HG03060 (cell line): Measurements from ENCODE around the gene SCN11A.
A peak's percentile ranks its signal among the peaks of the same experiment; 100 is the strongest.
"Not testable (repeated sequence)": the region's sequence is repeated elsewhere in the genome, so short reads cannot be mapped to it uniquely, and the experiment has no call there.

ENCODE experiments used
- ATAC-seq: cut with Tn5 transposase; IDR thresholded peaks from one replicate; pipeline ENCODE4 v1.9.1; 2021; ENCODE audit warnings: low read depth, moderate number of reproducible peaks; ENCODE audit not compliant: unreplicated experiment

The SCN11A gene

GRCh38 chr3:39067286-39067685 is 15.5 kb upstream of the SCN11A start:
- ATAC-seq, result no peak

DNA sequence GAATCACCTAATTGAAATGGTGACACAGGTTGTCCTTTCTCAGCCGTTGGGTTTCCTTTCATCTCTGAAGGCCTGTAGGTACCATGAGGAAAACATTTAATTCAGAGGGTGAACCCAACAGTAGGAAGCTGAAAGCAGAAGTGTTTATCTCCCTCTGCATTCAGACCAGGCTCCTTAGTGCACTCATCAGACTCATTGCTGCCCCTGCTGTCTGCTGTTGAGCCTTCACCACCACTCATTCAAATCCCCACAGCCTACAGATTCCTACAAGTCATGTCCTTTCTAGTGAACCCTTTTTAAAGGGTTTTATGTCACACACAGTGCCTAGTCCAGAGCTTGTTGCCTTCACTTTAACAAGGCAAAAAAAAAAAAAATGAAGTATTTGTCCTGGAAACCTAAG is 13.5 kb upstream of the SCN11A start:
- peak; percentile 90 for ATAC-seq

GRCh38 chr3:39064646-39065045 is 12.9 kb upstream of the SCN11A start:
- ATAC-seq, result no peak

DNA sequence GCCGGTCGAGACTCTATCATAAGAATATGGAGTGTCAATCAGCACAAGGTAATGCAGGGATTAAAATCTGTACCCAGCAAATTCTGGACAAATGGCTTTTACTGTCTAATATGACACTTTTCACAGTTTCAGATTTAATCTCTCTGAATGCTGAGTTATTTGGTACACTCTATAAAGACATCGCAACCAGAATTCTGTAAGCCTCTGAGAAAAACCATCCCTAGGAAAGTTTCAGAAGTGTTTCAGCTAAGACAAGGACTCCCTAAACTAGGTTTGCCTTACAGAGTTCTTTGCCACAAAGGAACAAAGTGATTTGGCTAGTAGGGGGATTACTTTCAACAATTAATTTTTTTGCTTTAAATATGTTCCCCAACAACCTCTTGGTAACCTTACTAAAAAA is 11.4 kb upstream of the SCN11A start:
- ATAC-seq, result no peak

GRCh38 chr3:39062180-39062579 is 10.4 kb upstream of the SCN11A start:
- no peak for ATAC-seq

DNA sequence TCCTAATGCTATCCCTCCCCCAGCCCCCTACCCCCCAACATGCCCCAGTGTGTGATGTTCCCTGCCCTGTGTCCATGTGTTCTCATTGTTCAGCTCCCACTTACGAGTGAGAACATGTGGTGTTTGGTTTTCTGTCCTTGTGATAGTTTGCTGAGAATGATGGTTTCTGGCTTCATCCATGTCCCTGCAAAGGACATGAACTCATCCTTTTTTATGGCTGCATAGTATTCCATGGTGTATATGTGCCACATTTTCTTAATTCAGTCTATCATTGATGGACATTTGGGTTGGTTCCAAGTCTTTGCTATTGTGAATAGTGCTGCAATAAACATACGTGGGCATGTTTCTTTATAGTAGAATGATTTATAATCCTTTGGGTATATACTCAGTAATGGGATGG is 9.5 kb upstream of the SCN11A start:
- not testable (repeated sequence) for ATAC-seq

DNA sequence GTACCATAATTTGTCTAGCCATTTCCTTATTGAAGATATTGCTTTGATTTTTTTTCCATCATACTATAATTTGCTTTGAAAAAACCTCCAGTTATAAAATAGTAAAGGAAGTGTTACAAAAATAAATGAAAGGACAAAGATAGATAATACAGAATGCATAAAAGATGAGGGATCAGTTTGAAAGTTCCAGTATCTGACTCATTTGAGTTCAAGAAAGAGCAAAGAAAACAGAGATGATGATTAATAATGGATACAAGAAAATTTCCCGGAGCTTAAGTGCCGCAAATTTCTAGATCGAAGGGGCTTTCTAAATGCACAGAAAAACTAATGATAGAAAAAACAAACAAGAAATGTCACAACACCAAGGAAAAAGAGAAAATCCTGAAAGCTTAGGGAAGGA is 4.4 kb upstream of the SCN11A start:
- ATAC-seq, result no peak

DNA sequence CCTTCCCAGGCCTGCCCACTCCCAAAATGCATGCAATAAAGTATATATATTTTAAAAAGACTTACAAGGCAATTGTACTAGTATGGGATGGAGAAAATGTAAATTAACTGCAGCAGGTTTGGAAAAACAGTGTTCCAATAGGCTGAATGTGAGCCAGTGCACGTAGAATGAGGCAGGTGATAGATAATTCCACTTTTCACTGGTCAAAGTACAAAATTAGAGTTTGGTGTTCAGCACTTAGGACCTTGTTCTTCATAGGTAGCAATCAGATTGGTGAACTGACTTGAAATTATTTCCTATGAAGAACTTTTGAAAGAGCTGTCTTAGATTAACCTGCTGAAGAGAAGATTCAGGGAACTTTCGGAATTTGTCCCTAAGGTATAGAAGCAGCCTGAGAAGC is 2.0 kb upstream of the SCN11A start:
- no peak for ATAC-seq

DNA sequence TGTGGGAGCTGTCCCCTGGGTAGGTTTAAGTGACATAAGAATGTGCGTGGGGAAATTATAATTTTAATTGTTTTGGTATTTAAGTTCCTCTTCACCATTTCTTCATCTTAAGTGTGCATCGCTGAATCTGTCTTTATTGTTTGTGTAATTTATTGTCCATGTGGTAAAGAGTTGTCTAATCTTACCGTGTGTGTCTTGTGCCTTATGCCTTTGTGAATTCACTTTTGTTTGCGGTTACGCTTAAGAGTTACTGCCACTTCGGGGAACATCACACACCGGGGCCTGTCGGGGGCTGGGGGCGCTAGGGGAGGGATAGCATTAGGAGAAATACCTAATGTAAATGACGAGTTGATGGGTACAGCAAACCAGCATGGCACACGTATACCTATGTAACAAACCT is 839 bp upstream of the SCN11A start:
- no peak for ATAC-seq

GRCh38 chr3:39050029-39050428 is 1.7 kb downstream of the SCN11A start:
- ATAC-seq, result no peak

GRCh38 chr3:39038165-39038564 is 13.6 kb downstream of the SCN11A start:
- no peak for ATAC-seq

DNA sequence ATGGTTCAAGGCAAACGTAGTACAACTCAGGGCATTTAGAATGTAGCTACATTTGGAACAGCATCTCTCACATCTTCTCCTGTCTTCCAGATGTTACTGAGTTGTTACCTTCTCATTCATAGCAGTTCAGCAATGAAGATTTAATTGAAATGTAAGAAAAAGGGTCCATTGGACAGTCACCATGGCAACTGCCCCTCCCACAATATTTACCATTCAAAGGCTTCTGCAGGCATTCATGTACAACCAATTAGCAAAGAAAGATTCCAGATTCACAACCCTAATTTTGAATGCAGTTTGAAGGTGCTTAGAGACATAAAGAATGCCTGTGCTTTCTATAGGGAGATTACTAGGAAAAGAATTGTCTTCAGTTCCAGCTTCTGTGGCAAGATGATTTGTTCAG is 22.2 kb downstream of the SCN11A start:
- no peak for ATAC-seq

GRCh38 chr3:39028546-39028945 is 23.2 kb downstream of the SCN11A start:
- no peak for ATAC-seq

GRCh38 chr3:39025222-39025970 is 26.3 kb downstream of the SCN11A start:
- ATAC-seq, result no peak

DNA sequence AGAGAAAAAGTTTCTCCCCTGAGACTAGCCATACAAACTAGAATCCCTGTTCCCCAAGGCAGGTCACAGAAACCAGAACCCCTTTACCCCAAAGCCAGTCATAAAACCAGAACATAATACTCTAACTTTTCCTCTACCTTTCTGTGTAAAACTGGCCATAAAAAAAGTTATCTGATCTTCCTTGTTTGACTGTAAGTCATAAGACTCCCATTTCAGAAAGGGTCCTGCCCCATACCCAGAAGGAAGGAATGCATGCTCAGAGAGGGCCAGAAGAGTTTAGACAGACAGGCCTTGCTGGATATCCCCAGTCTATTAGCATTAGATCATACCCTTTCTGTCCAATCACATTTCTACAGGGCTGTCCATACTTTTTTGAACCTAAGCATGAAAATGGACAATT is 27.2 kb downstream of the SCN11A start:
- no peak for ATAC-seq

GRCh38 chr3:39022286-39022630 is 29.5 kb downstream of the SCN11A start:
- no peak for ATAC-seq

DNA sequence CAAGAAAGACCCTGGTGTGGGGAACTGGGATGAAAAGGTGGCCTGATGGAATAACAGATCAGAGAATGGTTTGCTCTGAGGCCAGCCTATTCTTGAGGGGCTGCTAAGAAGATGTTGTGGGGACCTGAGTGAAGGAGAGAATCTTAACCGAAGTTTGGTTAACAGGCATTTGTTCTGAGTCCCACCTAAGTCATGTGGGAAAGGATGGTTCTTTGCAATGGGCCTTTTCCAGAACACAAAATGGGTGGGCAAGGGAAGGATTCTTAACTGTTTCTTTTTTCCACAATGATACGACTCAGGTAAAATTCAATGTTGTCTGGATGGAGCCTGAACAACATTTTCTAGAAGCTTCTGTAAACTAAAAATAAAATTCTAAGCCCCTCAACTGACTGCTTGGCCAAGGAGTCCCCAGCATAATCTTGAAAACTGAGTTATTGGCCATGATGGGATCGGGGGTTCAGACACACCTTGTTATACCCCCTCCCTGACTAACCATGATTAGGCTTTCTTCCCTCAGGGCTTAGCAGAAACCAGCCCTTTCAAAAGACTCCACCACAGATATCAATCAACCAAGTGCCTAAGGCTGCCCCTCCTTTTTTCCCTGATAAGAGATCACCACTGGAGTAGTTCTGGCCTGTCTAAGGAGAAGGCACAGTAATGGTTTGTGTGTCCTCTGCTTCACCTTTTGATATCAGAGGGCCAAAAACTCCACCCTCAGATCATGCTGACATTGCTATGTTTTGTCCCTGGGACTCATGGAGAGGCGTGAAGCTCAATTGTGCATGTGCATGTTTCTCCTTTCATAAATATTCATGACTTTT is 30.1 kb downstream of the SCN11A start:
- ATAC-seq, result no peak

DNA sequence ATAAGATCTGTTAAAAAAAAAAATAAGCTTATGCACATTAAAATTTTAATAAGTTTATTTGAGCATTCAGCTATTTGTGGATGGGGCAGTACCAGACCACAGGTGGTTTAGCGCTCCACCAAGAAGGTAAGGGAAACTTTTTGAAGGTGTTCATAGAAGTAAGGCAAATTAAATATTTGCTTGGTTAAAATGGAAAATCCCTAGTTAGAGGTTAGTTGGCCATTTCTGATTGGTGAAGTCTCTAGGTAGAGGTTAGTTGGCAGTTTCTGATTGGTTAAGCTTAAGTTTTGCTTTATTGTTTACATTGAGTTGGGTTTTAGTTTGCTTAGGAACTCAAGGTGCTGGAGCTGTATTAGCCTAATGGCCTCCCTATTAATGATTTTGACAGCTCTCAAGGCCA is 30.7 kb downstream of the SCN11A start:
- ATAC-seq, result no peak

DNA sequence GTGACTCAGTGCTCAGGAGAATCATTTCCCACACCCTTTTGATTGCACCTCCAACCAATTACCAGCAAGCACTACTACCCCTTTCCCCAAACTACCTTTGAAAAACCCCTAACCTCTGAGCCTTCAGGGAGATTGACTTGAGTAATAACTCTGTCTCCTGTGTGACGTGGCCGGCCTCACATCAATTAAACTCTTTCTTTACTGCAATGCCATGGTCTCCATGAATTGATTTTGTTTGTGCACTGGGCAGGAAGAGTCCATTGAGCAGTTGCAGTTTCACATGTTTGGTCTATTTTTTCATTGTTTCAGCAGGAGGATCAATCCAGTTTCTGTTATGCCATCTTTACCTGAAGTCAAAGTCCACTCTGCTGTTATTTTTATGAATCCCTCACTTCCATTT is 32.4 kb downstream of the SCN11A start:
- no peak for ATAC-seq

DNA sequence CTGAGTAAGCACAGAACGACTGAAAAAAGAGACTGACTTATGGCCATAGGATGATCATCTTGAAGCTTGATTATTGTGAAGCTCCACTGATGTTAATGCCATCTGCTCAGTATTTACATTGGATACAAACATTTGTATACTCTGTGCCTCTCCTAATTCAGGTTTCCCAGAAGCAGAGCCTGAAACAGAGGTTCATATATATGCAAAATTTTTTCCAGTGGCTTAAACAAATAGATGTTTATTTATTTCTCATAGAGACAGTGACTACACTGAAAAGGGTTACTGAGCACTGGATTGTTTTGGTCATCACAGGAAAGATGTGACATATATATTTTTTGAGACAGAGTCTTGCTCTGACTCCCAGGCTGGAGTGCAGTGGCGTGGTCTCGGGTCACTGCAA is 36.3 kb downstream of the SCN11A start:
- no peak for ATAC-seq

DNA sequence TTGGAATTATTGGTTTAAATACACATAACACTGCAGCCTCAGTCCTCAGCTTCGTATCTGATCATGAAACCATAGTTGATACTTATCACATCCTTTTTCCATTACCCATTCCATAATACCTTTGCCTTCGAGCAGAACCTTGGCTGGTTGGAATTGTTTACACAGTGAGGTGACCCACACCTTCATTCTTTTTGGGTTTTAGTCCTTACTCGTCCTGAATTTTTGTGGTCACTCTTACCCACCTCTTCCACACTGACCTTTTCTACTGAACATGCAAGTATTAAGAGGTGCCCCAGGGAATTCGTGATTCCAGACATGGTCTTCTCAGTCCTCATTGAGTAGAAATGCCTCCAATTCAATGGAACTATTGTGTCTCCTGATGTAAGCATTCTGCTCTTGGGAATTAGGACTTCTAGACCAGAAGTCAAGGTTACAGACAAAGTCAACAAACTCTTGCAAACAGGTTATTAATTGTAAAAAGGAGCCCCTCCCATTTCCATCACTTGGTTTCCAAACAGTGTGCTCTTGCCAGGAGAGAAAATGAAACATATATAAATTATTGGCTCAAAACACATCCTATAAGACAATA is 37.7 kb downstream of the SCN11A start:
- no peak for ATAC-seq

GRCh38 chr3:39013289-39013688 is 38.5 kb downstream of the SCN11A start:
- ATAC-seq, result no peak
